Liver (tissue), 9 donors: ENCODE data around the gene JCHAIN. TPM values are rescaled to one million over a fixed set of nuclear protein-coding genes. Genes with fewer than 3 reads are reported as not detected.

Source experiments
- DNase-seq: peaks from one replicate; pipeline ENCODE4 v3.0.0-alpha.2; 2017; ENCODE audit warnings: low spot score
- H3K27ac ChIP-seq, 2 donors: one replicate each; pipeline ENCODE4 v1.7.0; 2013; ENCODE audit warnings: inconsistent platforms in 2 of 2, low read length in 2 of 2, control low read depth in 1 of 2, low read depth in 1 of 2, mild to moderate bottlenecking in 1 of 2
- H3K27me3 ChIP-seq, 4 donors: one replicate each; pipeline versions ENCODE4 v1.6.1 to v1.7.0; 2013; ENCODE audit warnings: low read length in 3 of 4, inconsistent platforms in 1 of 4, mild to moderate bottlenecking in 1 of 4, moderate library complexity in 1 of 4; ENCODE audit not compliant: control insufficient read depth in 4 of 4, insufficient read depth in 4 of 4
- H3K36me3 ChIP-seq, 4 donors: one replicate each; pipeline versions ENCODE4 v1.6.1 to v1.7.0; 2013; ENCODE audit warnings: low read length in 3 of 4, mild to moderate bottlenecking in 3 of 4, low read depth in 1 of 4, moderate library complexity in 1 of 4; ENCODE audit not compliant: control insufficient read depth in 4 of 4, insufficient read depth in 3 of 4
- H3K4me1 ChIP-seq, 4 donors: one replicate each; pipeline versions ENCODE4 v1.6.1 to v1.7.0; 2013; ENCODE audit warnings: low read length in 3 of 4, mild to moderate bottlenecking in 3 of 4, moderate library complexity in 1 of 4; ENCODE audit not compliant: control insufficient read depth in 4 of 4, insufficient read depth in 4 of 4
- H3K4me3 ChIP-seq, 3 donors: one replicate each; pipeline versions ENCODE4 v1.6.1 to v1.7.0; 2013; ENCODE audit warnings: low read length in 3 of 3, control low read depth in 1 of 3, low read depth in 1 of 3, mild to moderate bottlenecking in 1 of 3
- H3K9ac ChIP-seq, 2 donors: one replicate each; pipeline ENCODE4 v1.7.0; 2013; ENCODE audit warnings: low read length in 2 of 2, mild to moderate bottlenecking in 2 of 2, moderate library complexity in 2 of 2, control low read depth in 1 of 2, low read depth in 1 of 2
- H3K9me3 ChIP-seq, 4 donors: one replicate each; pipeline versions ENCODE4 v1.6.1 to v1.7.0; 2013; ENCODE audit warnings: low read length in 3 of 4; ENCODE audit not compliant: control insufficient read depth in 4 of 4
- ATF3 ChIP-seq: IDR thresholded peaks from 2 replicates; pipeline ENCODE4 v1.6.1; 2016; ENCODE audit warnings: antibody characterized with exemption
- EGR1 ChIP-seq, 2 donors: IDR thresholded peaks; 2 replicates each; pipeline ENCODE4 v1.6.1; 2016 to 2018; ENCODE audit warnings: antibody characterized with exemption in 2 of 2, low read depth in 2 of 2
- FOXA1 ChIP-seq: IDR thresholded peaks from 2 replicates; pipeline ENCODE4 v1.6.1; 2016; ENCODE audit warnings: antibody characterized with exemption
- FOXA2 ChIP-seq: IDR thresholded peaks from 2 replicates; pipeline ENCODE4 v1.6.1; 2016; ENCODE audit warnings: antibody characterized with exemption
- GABPA ChIP-seq, 2 donors: IDR thresholded peaks in 1 of 2; conservative IDR thresholded peaks in 1 of 2; 2 replicates each; pipeline ENCODE4 v1.6.1; 2016; ENCODE audit warnings: antibody characterized with exemption in 2 of 2, mild to moderate bottlenecking in 1 of 2, moderate library complexity in 1 of 2
- HNF4A ChIP-seq, 2 donors: conservative IDR thresholded peaks; 2 replicates each; pipeline ENCODE4 v1.6.1; 2016; ENCODE audit warnings: antibody characterized with exemption in 2 of 2, mild to moderate bottlenecking in 2 of 2
- HNF4G ChIP-seq: IDR thresholded peaks from 2 replicates; pipeline ENCODE4 v1.6.1; 2016; ENCODE audit warnings: antibody characterized with exemption
- JUND ChIP-seq, 2 donors: IDR thresholded peaks; 2 replicates each; pipeline ENCODE4 v1.6.1; 2016; ENCODE audit warnings: antibody characterized with exemption in 2 of 2
- MAX ChIP-seq: IDR thresholded peaks from 2 replicates; pipeline ENCODE4 v1.6.1; 2016; ENCODE audit warnings: antibody characterized with exemption
- NR2F2 ChIP-seq: IDR thresholded peaks from 2 replicates; pipeline ENCODE4 v1.6.1; 2016; ENCODE audit warnings: antibody characterized with exemption
- RAD21 ChIP-seq, 2 donors: IDR thresholded peaks; 2 replicates each; pipeline ENCODE4 v1.6.1; 2016; ENCODE audit warnings: antibody characterized with exemption in 2 of 2, mild to moderate bottlenecking in 2 of 2
- REST ChIP-seq: IDR thresholded peaks from 2 replicates; pipeline ENCODE4 v1.6.1; 2016; ENCODE audit warnings: antibody characterized with exemption, mild to moderate bottlenecking
- RXRA ChIP-seq, 2 donors: IDR thresholded peaks; 2 replicates each; pipeline ENCODE4 v1.6.1; 2017 to 2018; ENCODE audit warnings: antibody characterized with exemption in 2 of 2, mild to moderate bottlenecking in 1 of 2
- SP1 ChIP-seq: IDR thresholded peaks from 2 replicates; pipeline ENCODE4 v1.6.1; 2018; ENCODE audit warnings: antibody characterized with exemption, mild to moderate bottlenecking
- TAF1 ChIP-seq: conservative IDR thresholded peaks from 2 replicates; pipeline ENCODE4 v1.6.1; 2016; ENCODE audit warnings: antibody characterized with exemption, mild to moderate bottlenecking
- YY1 ChIP-seq: IDR thresholded peaks from 2 replicates; pipeline ENCODE4 v1.6.1; 2016; ENCODE audit warnings: antibody characterized with exemption, mild to moderate bottlenecking
- ZBTB33 ChIP-seq: IDR thresholded peaks from 2 replicates; pipeline ENCODE4 v1.6.1; 2016; ENCODE audit warnings: antibody characterized with exemption
- WGBS: extraction: QIAGEN DNeasy Blood & Tissue Kit; methylation state at CpG from one replicate; pipeline ENCODE4 v1.1.7; 2013; 5-methylcytosine and 5-hydroxymethylcytosine counted together
- polyA plus RNA-seq, 2 donors: library from polyadenylated mRNA; stranded (reverse) in 1 of 2; unstranded in 1 of 2; fragments of 200-250 nt in 1 of 2; fragments of >200 nt in 1 of 2; fragmentation: Nextera tagmentation in 1 of 2; extraction: Ambion mirVana in 1 of 2; gene quantifications; one replicate each; pipeline versions ENCODE4 v1.2.1 to v1.2.3, GENCODE V29; 2013 to 2015
- total RNA-seq, 2 donors: library from RNA; depleted of rRNA; stranded (reverse); fragments of >200 nt; gene quantifications; one replicate each; pipeline ENCODE4 v1.2.3, GENCODE V29; 2014
- donor health status: healthy.
- donor health status: healthy.
- donor health status: healthy.
- donor health status: healthy.
- donor health status: healthy.

JCHAIN gene
- total and polyA plus RNA-seq, 4 donors, result 2.1 to 69.5 (median 9.7) TPM

- TF ChIP-seq ZBTB33, result no peak
- no peak for TF ChIP-seq EGR1 (IDR thresholded peaks at IDR 0.05; ENCODE audit: low read depth in 2 of 2)
- no peak for TF ChIP-seq YY1
- TF ChIP-seq NR2F2, result no peak
- no peak for TF ChIP-seq GABPA (IDR thresholded peaks at IDR 0.05 in 1 of 2, conservative IDR thresholded peaks at IDR 0.05 in 1 of 2)
- no peak for TF ChIP-seq FOXA1
- no peak for TF ChIP-seq RAD21 (IDR thresholded peaks at IDR 0.05)
These were observed 52.8 kb downstream of the JCHAIN start (continued) for GRCh38 chr4:70613306-70614183.

GRCh38 chr4:70608324-70608723 lies 58.0 kb downstream of the JCHAIN start:
- TF ChIP-seq JUND (IDR thresholded peaks at IDR 0.05) (no peak), FOXA2 (no peak), YY1 (no peak)
- WGBS, result 73% methylated on average over 2 of the region's 2 CpGs
- no peaks in the 10 kb centered on the region for H3K9me3 ChIP-seq
- no peak overlapping the region for H3K27ac ChIP-seq
- H3K4me3 ChIP-seq, result no peak overlapping the region
- H3K27me3 ChIP-seq, result no peaks in the 10 kb centered on the region
- H3K9ac ChIP-seq, result no peak overlapping the region
- peaks cover 0 to 2% (median 0%) of the 10 kb centered on the region in 4 donors for H3K4me1 ChIP-seq
- DNase-seq, result no peak
- H3K36me3 ChIP-seq, result no peaks in the 10 kb centered on the region

- Histone ChIP-seq H3K27ac (no peak overlapping the region), H3K9me3 (no peaks in the 10 kb centered on the region), H3K4me1 (no peaks in the 10 kb centered on the region), H3K4me3 (no peak overlapping the region), H3K9ac (no peak overlapping the region), H3K27me3 (no peaks in the 10 kb centered on the region), H3K36me3 (no peaks in the 10 kb centered on the region)
- DNase-seq, result no peak
- 88% methylated on average over 3 of the region's 3 CpGs for WGBS
- no peak for TF ChIP-seq RXRA (IDR thresholded peaks at IDR 0.05)
- no peak for TF ChIP-seq ZBTB33
- TF ChIP-seq HNF4A (conservative IDR thresholded peaks at IDR 0.05), result no peak
- no peak for TF ChIP-seq REST
- TF ChIP-seq FOXA1, result no peak
- TF ChIP-seq ATF3, result no peak
- no peak for TF ChIP-seq EGR1 (IDR thresholded peaks at IDR 0.05; ENCODE audit: low read depth in 2 of 2)
- TF ChIP-seq RAD21 (IDR thresholded peaks at IDR 0.05), result no peak
- TF ChIP-seq SP1, result no peak
- no peak for TF ChIP-seq MAX
- no peak for TF ChIP-seq JUND (IDR thresholded peaks at IDR 0.05)
- TF ChIP-seq YY1, result no peak
- TF ChIP-seq TAF1, result no peak
- TF ChIP-seq GABPA (IDR thresholded peaks at IDR 0.05 in 1 of 2, conservative IDR thresholded peaks at IDR 0.05 in 1 of 2), result no peak
- no peak for TF ChIP-seq FOXA2
- no peak for TF ChIP-seq NR2F2
- no peak for TF ChIP-seq HNF4G
These were observed 58.9 kb downstream of the JCHAIN start for GRCh38 chr4:70607334-70607853.
